Ammon's horn (tissue), 1 donor: Measurements from ENCODE around the gene CFAP58.

Experiments used
- DNase-seq: peaks from one replicate; pipeline ENCODE4 v3.0.0-alpha.2; 2016; ENCODE audit warnings: low spot score

CFAP58 gene

DNA sequence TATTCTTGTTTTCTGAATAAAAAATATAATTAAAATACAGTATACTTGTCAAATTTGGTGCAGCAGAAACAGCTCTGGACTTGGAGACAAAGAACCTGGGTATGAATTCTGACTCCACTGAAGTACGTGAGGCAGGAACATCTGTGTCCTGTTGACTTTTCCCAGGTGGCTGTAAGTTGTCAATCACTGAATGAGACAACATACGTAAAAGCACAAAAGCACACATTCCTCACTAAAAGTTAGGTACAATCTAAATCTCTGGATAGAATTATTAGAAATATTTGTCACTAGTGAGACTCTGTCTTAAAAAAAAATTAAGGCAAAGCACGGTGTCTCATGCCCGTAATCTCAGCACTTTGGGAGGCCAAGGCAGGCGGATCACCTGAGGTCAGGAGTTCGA lies 18.1 kb downstream of the CFAP58 start:
- DNase-seq = no peak

GRCh38 chr10:104374591-104374990 lies 21.0 kb downstream of the CFAP58 start:
- DNase-seq = no peak

DNA sequence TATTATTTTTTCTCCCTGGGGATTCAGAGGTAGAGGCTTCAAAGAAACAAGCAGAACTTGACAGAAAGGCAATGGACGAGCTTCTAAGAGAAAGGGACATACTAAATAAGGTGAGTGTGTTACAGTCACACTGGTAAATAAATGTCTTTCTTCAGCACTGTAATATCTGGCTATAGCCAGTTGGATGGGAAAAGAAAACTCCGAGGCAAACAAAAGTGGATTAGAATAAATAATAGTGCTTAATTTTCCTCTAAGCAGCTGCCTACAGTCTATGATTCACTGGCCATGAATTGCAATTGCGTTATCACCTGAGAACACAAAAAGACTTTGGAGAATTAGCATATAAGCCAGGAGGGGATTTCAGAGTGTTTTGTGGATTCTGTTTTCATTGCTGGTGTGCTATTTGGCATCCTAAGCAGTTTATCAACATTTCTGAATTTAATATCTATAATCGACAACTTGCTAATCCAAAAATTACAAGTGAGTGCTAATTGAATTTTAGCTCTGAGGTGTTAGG lies 23.2 kb downstream of the CFAP58 start:
- no peak for DNase-seq

GRCh38 chr10:104380336-104380735 lies 26.7 kb downstream of the CFAP58 start:
- no peak for DNase-seq

- no peak for DNase-seq
These were observed 33.7 kb downstream of the CFAP58 start for GRCh38 chr10:104387130-104387888.

- DNase-seq = no peak
These were observed 35.2 kb downstream of the CFAP58 start for GRCh38 chr10:104388830-104389229.

DNA sequence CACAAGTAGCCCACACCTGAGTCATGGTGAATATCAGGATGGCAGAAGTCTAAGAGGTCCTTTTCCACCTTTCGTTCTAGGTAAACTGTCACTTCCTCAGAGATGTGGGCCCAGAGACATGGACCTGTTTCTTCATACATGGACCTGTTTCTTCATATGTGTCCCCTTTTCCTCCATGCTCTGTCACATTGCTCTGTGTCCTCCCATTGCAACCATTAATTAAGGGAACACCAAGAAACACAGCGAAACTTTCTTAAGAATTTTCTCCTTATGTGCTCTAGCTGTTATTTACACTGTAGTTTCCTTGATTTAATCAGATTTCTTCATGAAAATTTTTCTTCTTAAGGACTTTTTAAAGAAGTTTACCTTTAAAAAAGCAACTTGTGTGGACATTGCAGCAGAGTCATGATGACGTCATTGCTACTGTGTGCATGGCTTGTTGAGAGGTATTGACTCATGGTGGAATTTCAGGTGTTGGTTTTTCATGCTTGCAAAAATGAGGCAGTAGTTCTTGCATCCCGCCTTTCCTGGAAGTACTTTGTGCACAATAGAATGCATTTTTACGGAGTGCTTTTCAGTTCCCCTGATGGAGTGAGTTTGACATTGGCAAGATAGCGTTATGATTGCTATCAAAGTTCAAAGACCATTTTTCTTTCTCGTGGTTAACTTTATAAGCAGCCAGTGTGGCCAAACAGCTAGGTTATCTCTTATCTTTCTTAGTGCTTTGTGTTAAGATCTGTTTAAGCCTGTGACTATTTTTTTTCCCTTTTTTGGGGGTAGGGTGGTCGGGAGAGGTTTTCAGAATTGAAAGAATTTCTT lies 37.7 kb downstream of the CFAP58 start:
- DNase-seq = no peak

DNA sequence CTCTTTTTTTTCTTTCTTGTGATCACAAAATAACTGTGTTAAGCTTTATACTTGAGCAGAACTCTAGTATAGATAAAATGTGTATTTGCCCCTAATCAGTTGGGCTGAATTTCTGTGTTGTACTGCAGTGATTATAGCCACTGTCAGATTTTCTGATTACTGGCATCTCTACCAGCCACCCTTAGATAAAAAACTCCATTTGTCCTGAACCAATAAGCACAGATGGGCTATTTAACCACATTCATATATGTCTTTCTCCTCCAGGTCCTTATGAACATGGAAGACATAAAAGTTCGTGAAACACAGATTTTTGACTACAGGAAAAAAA lies 38.3 kb downstream of the CFAP58 start:
- DNase-seq = no peak

DNA sequence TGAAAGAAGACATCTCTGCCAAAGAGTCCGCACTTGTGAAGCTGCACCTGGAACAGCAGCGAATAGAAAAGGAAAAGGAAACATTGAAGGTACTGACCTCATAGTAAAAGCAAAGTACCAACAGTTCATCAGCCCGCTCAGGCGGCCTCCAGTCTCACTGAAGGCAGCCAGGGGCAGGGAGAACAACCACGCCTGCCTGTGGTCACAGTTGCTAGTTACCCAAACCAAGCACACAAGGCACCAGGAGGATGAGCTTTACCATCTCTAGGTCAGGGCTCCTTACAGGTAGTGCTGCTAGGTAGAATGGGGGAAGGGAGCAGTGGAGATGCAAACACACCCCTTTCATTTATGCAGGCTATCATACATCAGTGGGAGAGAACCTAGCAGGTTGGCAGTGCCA lies 39.8 kb downstream of the CFAP58 start:
- no peak for DNase-seq

DNA sequence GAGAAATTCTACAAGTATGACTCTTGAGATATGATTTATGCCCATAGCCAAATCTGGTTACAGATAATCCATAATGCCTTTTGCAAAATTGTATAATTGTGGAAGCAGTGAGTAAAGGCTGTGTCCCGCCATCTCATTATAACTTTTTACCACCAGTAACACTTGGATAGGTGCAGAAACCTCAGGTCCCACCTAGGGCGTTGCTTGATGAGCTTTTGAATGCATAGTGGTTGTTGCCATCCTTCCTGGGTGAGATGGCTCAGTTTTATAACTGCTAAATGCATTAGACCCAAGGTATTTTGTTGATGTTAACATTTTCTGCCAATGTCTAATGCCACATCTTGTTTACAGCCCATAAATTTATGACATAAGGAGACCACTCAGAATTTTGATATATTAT lies 42.9 kb downstream of the CFAP58 start:
- no peak for DNase-seq

DNA sequence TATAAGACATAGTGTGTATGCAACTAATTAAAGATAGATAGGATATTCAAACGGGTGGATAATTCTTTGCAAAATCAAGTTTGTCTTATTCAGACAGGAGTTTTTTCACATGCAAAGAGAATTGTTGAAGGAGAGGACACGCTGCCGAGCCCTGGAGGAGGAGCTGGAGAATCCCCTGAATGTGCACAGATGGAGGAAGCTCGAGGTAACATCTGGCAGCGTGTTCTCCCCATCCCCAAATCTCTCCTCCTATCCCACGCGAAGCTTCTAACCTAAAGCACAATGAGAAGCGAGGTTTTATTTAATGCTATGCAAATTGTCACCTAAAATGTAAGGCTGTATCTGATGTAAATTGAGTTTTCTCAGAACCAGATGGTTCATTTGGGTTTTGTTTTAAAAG lies 50.0 kb downstream of the CFAP58 start:
- DNase-seq = no peak

GRCh38 chr10:104406715-104407650 lies 53.4 kb downstream of the CFAP58 start:
- DNase-seq = peak; percentile 68

GRCh38 chr10:104413528-104413927 lies 59.9 kb downstream of the CFAP58 start:
- no peak for DNase-seq

DNA sequence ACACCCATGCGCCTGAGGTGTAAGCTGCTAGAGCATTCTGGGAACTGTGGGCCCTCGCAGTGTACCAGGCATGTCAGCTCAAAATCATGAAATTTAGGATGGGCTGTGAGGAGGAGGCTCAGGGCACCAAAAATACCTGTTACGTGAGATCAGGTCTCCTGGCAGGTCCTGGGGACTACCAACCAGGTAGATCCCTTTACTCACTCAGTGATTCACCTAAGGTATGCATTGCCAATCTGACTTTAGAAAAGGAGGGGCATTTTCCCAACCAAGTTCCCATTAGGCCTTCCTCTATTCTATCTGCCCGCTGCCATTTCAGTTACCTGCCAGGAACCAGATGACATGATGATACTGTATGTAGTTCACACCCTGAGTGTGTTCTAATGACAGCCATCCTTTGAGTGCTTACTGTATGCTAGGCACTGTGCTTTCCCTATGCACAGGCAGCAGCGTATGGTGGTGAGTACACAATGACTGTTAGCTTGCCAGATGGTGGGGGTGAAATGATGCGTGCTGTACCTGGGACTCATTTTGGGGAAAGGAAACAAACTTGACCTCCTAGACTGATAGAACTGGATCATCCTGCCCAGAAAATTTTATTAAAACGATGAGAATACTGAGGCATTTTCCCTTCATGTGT lies 62.0 kb downstream of the CFAP58 start:
- DNase-seq = no peak

GRCh38 chr10:104416851-104417250 lies 63.2 kb downstream of the CFAP58 start:
- no peak for DNase-seq

GRCh38 chr10:104417637-104418292 lies 64.1 kb downstream of the CFAP58 start:
- peak; percentile 18 for DNase-seq

GRCh38 chr10:104424719-104425118 lies 71.1 kb downstream of the CFAP58 start:
- no peak for DNase-seq

DNA sequence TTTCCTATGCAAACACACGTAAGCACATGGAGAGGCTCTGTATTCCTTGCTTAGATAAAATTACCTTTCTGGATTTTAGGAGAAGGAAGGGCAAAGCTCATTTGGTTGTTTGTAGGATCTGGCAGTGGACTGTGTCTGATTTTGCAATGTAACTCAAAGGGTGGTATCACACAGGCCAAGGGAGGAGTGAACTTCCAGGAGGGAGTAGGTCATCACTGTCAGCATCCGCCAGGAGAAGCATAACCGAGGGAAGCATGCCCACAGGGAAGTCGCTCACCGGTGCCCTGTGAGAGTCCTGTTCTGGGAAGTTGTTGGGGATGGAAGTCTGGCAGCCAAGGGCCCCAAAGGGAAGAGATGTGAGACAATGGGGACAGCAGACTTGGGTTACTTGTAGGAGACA lies 74.4 kb downstream of the CFAP58 start:
- no peak for DNase-seq

DNA sequence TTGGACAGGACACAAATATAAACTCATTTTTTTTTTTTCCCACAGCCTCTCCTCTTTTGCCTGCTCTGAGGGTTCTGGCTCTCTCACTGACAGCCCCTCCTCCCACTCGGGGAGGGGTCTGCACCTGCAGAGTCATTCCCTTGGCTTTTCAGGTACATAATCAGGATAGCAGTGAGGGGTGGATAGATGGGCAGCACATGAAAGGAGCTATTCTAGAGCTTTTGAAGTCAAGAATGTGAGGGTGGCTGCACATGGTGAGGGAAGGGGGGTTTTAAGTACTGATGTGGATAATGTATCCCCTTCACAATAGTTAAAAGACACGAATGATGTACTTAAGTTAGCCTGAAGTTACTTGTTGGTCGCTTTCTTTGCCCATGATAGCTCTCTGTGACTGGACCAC lies 76.2 kb downstream of the CFAP58 start:
- no peak for DNase-seq

GRCh38 chr10:104430360-104430759 lies 76.7 kb downstream of the CFAP58 start:
- DNase-seq = no peak

DNA sequence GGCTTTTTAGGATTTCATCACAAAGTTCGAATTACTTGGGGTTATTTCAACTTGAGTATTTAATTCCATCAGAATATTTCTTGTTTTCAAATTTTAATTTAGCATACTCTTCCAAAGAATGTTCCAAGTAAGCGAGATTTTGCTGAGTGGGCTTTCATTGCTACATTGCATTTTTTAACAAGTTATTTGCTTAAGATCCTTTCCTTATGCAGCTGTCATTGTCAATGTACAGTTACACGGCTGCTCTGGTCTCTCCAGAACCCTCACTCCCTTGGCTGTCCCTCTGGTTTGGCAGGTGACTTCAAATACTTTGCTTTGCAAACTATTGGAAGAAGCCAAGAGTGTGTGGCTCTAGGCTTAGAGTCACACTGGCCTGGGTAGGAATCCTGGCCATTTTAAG lies 80.0 kb downstream of the CFAP58 start:
- no peak for DNase-seq
